GM12878 (cell line): Measurements from ENCODE around the gene FUBP3. TPM values are rescaled to one million over a fixed set of nuclear protein-coding genes. Genes with fewer than 3 reads are reported as not detected.

Experiments used
- ATAC-seq: fragments of 200-7000 bp; cut with Tn5 transposase; 3 replicates; pipeline ENCODE4 v1.9.1; 2020; ENCODE audit warnings: mild to moderate bottlenecking, moderate library complexity
- BruUV-seq: library from RNA; stranded (reverse); fragments of 400-500 nt; replicated peaks from 2 replicates; lab custom pipeline; 2021; lab: Mats Ljungman, UMichigan
- CTCF ChIA-PET: fragments of 300-600 bp; sonication (Branson Sonifier 250); formaldehyde crosslinking; extraction: SDS; loops from one replicate; lab custom pipeline; 2021; ENCODE audit warnings: inconsistent platforms; lab: Yijun Ruan, JAX
- POLR2A ChIA-PET: fragments of 350-600 bp; formaldehyde crosslinking; extraction: SDS; loops from one replicate; lab custom pipeline; 2021; ENCODE audit warnings: inconsistent platforms; lab: Charles Lee
- RAD21 ChIA-PET: fragments of 300-600 bp; sonication (Branson Sonifier 250); formaldehyde crosslinking; loops from one replicate; lab custom pipeline; 2023; ENCODE audit warnings: antibody characterized with exemption; ENCODE audit not compliant: unreplicated experiment; lab: Charles Lee
- SMC1A ChIA-PET: fragments of 300-600 bp; sonication (Branson Sonifier 250); formaldehyde crosslinking; loops from one replicate; lab custom pipeline; 2023; ENCODE audit not compliant: unreplicated experiment, uncharacterized antibody; lab: Charles Lee
- DNase-seq: peaks from one replicate; pipeline ENCODE4 v3.0.0-alpha.2; 2011; ENCODE audit warnings: low read depth, low spot score
- FAIRE-seq: peaks from 3 replicates; lab custom pipeline; 2011; peaks lifted over from hg19 to GRCh38; lab: Jason Lieb, UNC
- H2AFZ ChIP-seq: 2 replicates; pipeline ENCODE4 v1.6.0; 2011; ENCODE audit warnings: low read depth, low read length, control low read depth; ENCODE audit not compliant: control insufficient read depth
- H3K27ac ChIP-seq: 2 replicates; pipeline ENCODE4 v1.5.1; 2011; ENCODE audit warnings: control low read depth; ENCODE audit not compliant: control insufficient read depth, insufficient read depth
- H3K27me3 ChIP-seq, 2 experiments: replicated peaks in 1 of 2; 2 replicates each; pipeline versions ENCODE4 v1.6.0 to v1.6.1; 2011; ENCODE audit warnings: low read length in 1 of 2; ENCODE audit not compliant: control insufficient read depth in 2 of 2, insufficient read depth in 2 of 2
- H3K36me3 ChIP-seq, 2 experiments: 2 replicates each; pipeline ENCODE4 v1.5.1; 2011; ENCODE audit warnings: low read length in 1 of 2; ENCODE audit not compliant: control insufficient read depth in 2 of 2, insufficient read depth in 2 of 2
- H3K4me1 ChIP-seq: 2 replicates; pipeline ENCODE4 v1.6.1; 2011; ENCODE audit warnings: mild to moderate bottlenecking, low read length, moderate library complexity, mixed read lengths; ENCODE audit not compliant: control insufficient read depth, insufficient read depth
- H3K4me2 ChIP-seq: 2 replicates; pipeline ENCODE4 v1.6.0; 2011; ENCODE audit warnings: control low read depth; ENCODE audit not compliant: control insufficient read depth, insufficient read depth
- H3K4me3 ChIP-seq: fragments of 200-600 bp; sonication (generic); 2 replicates; pipeline ENCODE4 v1.5.1; 2016
- H3K79me2 ChIP-seq: 2 replicates; pipeline ENCODE4 v1.6.0; 2011; ENCODE audit warnings: low read length; ENCODE audit not compliant: control insufficient read depth, insufficient read depth
- H3K9ac ChIP-seq: 2 replicates; pipeline ENCODE4 v1.8.0; 2011; ENCODE audit warnings: low read length, control low read depth, mixed read lengths; ENCODE audit not compliant: control insufficient read depth, insufficient read depth
- H3K9me3 ChIP-seq: replicated peaks from 3 replicates; pipeline ENCODE4 v1.5.1; 2011; ENCODE audit warnings: mild to moderate bottlenecking, low read length; ENCODE audit not compliant: control insufficient read depth, insufficient read depth
- H4K20me1 ChIP-seq: 2 replicates; pipeline ENCODE4 v1.6.0; 2011; ENCODE audit not compliant: control insufficient read depth, insufficient read depth
- ATF7 ChIP-seq: fragments of 450-650 bp; IDR thresholded peaks from 2 replicates; pipeline ENCODE4 v1.6.1; 2016; ENCODE audit warnings: low read depth, mild to moderate bottlenecking
- BRCA1 ChIP-seq: IDR thresholded peaks from 2 replicates; pipeline ENCODE4 v1.6.1; 2011; ENCODE audit warnings: low read depth, low read length, improper control_type of control experiment
- HDGF ChIP-seq: fragments of 450-650 bp; IDR thresholded peaks from 2 replicates; pipeline ENCODE4 v1.6.1; 2016; ENCODE audit warnings: antibody characterized with exemption
- IKZF1 ChIP-seq: fragments of 450-650 bp; conservative IDR thresholded peaks from 2 replicates; pipeline ENCODE4 v1.6.1; 2017; ENCODE audit warnings: antibody characterized with exemption, mild to moderate bottlenecking
- MTA2 ChIP-seq: fragments of 450-650 bp; IDR thresholded peaks from 2 replicates; pipeline ENCODE4 v1.6.1; 2016; ENCODE audit warnings: low read depth, mild to moderate bottlenecking, moderate library complexity
- MYB ChIP-seq: fragments of 150-350 bp; IDR thresholded peaks from 2 replicates; pipeline ENCODE4 v1.6.1; 2014; ENCODE audit warnings: mild to moderate bottlenecking, low read depth, low read length, borderline replicate concordance
- NFYB ChIP-seq: IDR thresholded peaks from 2 replicates; pipeline ENCODE4 v1.6.1; 2011; ENCODE audit warnings: low read depth, mild to moderate bottlenecking, low read length, improper control_type of control experiment, moderate library complexity; ENCODE audit not compliant: insufficient read depth
- NR2C1 ChIP-seq: fragments of 450-650 bp; IDR thresholded peaks from 2 replicates; pipeline ENCODE4 v1.6.1; 2017; ENCODE audit warnings: antibody characterized with exemption, mild to moderate bottlenecking, moderate library complexity
- PAX8 ChIP-seq: fragments of 450-650 bp; IDR thresholded peaks from 2 replicates; pipeline ENCODE4 v1.6.1; 2017; ENCODE audit warnings: mild to moderate bottlenecking, moderate library complexity
- SIN3A ChIP-seq: IDR thresholded peaks from 2 replicates; pipeline ENCODE4 v1.6.1; 2012; ENCODE audit warnings: low read depth, low read length, improper control_type of control experiment
- SREBF1 ChIP-seq: IDR thresholded peaks from 2 replicates; pipeline ENCODE4 v1.6.1; 2012; ENCODE audit warnings: mild to moderate bottlenecking, low read length
- YBX1 ChIP-seq: fragments of 450-650 bp; IDR thresholded peaks from 2 replicates; pipeline ENCODE4 v1.6.1; 2016; ENCODE audit warnings: antibody characterized with exemption
- ZBED1 ChIP-seq: IDR thresholded peaks from 2 replicates; pipeline ENCODE4 v1.6.1; 2016; ENCODE audit warnings: borderline replicate concordance
- ZNF217 ChIP-seq: fragments of 450-650 bp; IDR thresholded peaks from 2 replicates; pipeline ENCODE4 v1.6.1; 2017; ENCODE audit warnings: antibody characterized with exemption, mild to moderate bottlenecking
- WGBS: methylation state at CpG from one replicate; pipeline ENCODE4 v1.1.6; 2016; ENCODE audit warnings: low lambda C conversion rate; ENCODE audit not compliant: insufficient replicate concordance, insufficient coverage; ENCODE audit errors: missing lambda C conversion rate; 5-methylcytosine and 5-hydroxymethylcytosine counted together
- in situ Hi-C: fragments of 300-500 bp; cut with MboI; formaldehyde crosslinking; loops from 9 replicates; pipeline ENCODE4 v1.14.3; 2018; ENCODE audit warnings: mixed read lengths
- intact Hi-C: fragments of 100-400 bp; cut with micrococcal nuclease; formaldehyde crosslinking; loops from one replicate; pipeline ENCODE4 v1.14.2; 2022; ENCODE audit not compliant: unreplicated experiment
- polyA plus RNA-seq, 11 experiments: library from polyadenylated mRNA; depleted of rRNA in 4 of 11; unstranded in 6 of 11; stranded (reverse) in 5 of 11; fragments of >200 nt; fragmentation: Nextera tagmentation in 4 of 11; fragmentation: Illumina TruSeq in 1 of 11; extraction: Ambion mirVana in 4 of 11; extraction: Trizol in 1 of 11; gene quantifications; 1 replicate in 1 of 11; 2 replicates in 10 of 11; pipeline versions ENCODE4 v1.2.1 to v1.2.3, GENCODE V29; 2011 to 2016; ENCODE audit warnings: inconsistent platforms in 2 of 11, missing spikeins in 2 of 11, low read depth in 1 of 11
- total RNA-seq, 4 experiments: library from RNA; depleted of rRNA in 3 of 4; stranded (reverse); fragments of >200 nt in 3 of 4; fragmentation: Illumina TruSeq in 1 of 4; extraction: Trizol in 1 of 4; gene quantifications; 2 replicates each; pipeline versions ENCODE4 v1.2.1 to v1.2.3, GENCODE V29; 2013 to 2021
- TF ChIP-seq, protein P1 (sequence below): fragments of 450-650 bp; IDR thresholded peaks from 2 replicates; pipeline ENCODE4 v1.6.1; 2016; ENCODE audit warnings: mild to moderate bottlenecking

FUBP3 gene
- total and polyA plus RNA-seq, 10 of the 15 experiments (the other 5 are each of a cell fraction or from before 2014, with no cell fraction given), result 2.4 to 49.4 (median 37.2) TPM

DNA sequence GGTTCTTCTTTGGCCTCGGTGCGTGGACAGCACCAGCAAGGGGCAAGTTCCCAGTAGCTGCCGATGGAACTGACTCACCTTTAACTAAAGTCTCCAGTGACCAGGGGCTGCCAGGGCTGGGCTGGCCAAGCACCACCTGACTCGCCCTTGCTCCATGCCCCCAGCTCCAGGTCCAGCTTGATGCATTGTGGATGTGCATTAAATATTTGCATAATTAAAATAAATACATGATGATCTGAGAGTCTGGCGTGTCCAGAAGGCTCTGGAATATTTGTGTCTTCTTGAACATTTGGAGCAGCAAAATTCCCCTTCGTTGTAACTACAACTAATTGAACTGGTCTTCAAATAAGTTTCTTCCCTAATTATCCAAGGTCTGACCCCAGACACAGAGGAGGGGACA, 75.5 kb downstream of the FUBP3 start:
- Histone ChIP-seq H3K9me3 (no peaks in the 10 kb centered on the region), H3K4me1 (no peaks in the 10 kb centered on the region), H3K9ac (no peak overlapping the region), H3K27ac (no peak overlapping the region), H3K4me3 (no peak overlapping the region), H2AFZ (no peak overlapping the region), H4K20me1 (no peaks in the 10 kb centered on the region), H3K79me2 (no peaks in the 10 kb centered on the region), H3K4me2 (no peak overlapping the region), H3K27me3 (peaks cover 0 to 7% of the 10 kb centered on the region in 2 experiments; a peak in 2 of 4 replicates), H3K36me3 (no peaks in the 10 kb centered on the region)
- intact Hi-C loops, result no loop called here
- ChIA-PET SMC1A (no interaction called here), CTCF (no interaction called here), RAD21 (interaction anchor here (0.5 kb wide), 1 partner anchor 95 kb away, joined by 3 read pairs; no protein-coding TSS in a partner anchor), POLR2A (no interaction called here)
- ATAC-seq (no peak), DNase-seq (no peak), FAIRE-seq (no peak)
- BruUV-seq, result no TSS peak
- TF ChIP-seq SIN3A (no peak), YBX1 (no peak), SREBF1 (no peak), ATF7 (no peak), HDGF (no peak), BRCA1 (no peak), ZNF217 (no peak), ZBED1 (no peak), MYB (no peak), NR2C1 (no peak), IKZF1 (no peak), PAX8 (no peak), MTA2 (no peak), NFYB (no peak)
- TF ChIP-seq, protein P1, sequence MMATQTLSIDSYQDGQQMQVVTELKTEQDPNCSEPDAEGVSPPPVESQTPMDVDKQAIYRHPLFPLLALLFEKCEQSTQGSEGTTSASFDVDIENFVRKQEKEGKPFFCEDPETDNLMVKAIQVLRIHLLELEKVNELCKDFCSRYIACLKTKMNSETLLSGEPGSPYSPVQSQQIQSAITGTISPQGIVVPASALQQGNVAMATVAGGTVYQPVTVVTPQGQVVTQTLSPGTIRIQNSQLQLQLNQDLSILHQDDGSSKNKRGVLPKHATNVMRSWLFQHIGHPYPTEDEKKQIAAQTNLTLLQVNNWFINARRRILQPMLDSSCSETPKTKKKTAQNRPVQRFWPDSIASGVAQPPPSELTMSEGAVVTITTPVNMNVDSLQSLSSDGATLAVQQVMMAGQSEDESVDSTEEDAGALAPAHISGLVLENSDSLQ, result no peak
- WGBS, result 21% methylated on average over 6 of the region's 6 CpGs
- in situ Hi-C loops, result no loop called here
